GM12878 (cell line): ENCODE measurements around the gene GH2.

Experiments used
- CREB1 ChIP-seq: IDR thresholded peaks from 2 replicates; pipeline ENCODE4 v1.6.1; 2012; ENCODE audit warnings: low read depth, mild to moderate bottlenecking, inconsistent platforms
- IKZF2 ChIP-seq, 2 experiments: fragments of 450-650 bp; IDR thresholded peaks; 2 replicates each; pipeline ENCODE4 v1.6.1; 2017; ENCODE audit warnings: mild to moderate bottlenecking in 2 of 2, moderate library complexity in 2 of 2
- PRDM15 ChIP-seq: fragments of 450-650 bp; formaldehyde crosslinking; IDR thresholded peaks from 2 replicates; pipeline ENCODE4 v1.4.0; 2020; ENCODE audit warnings: mild to moderate bottlenecking, moderate library complexity
- SP1 ChIP-seq: IDR thresholded peaks from one replicate; pipeline ENCODE4 v1.6.1; 2011; ENCODE audit warnings: low read depth, low read length
- TCF3 ChIP-seq: IDR thresholded peaks from 2 replicates; pipeline ENCODE4 v1.6.1; 2012; ENCODE audit warnings: low read depth, mild to moderate bottlenecking, low read length, borderline replicate concordance; ENCODE audit not compliant: insufficient read depth
- ZZZ3 ChIP-seq: IDR thresholded peaks from 2 replicates; pipeline ENCODE4 v1.6.1; 2011; ENCODE audit warnings: low read depth; ENCODE audit not compliant: control insufficient read depth, insufficient read length

GRCh38 chr17:63842173-63842539, 39.6 kb downstream of the GH2 start:
- TF ChIP-seq TCF3, result no peak
- no peak for TF ChIP-seq SP1
- no peak for TF ChIP-seq ZZZ3
- TF ChIP-seq CREB1, result no peak
- TF ChIP-seq PRDM15 (CRISPR knock-in tag), result no peak
- TF ChIP-seq IKZF2 (IDR thresholded peaks at IDR 0.05), result no peak
